ENCODE results near the gene RFX6. TPM values are rescaled to one million over a fixed set of nuclear protein-coding genes. Genes with fewer than 3 reads are reported as not detected.

Gene RFX6
- total RNA-seq, 4 donors from 2014 or later = not detected

DNA sequence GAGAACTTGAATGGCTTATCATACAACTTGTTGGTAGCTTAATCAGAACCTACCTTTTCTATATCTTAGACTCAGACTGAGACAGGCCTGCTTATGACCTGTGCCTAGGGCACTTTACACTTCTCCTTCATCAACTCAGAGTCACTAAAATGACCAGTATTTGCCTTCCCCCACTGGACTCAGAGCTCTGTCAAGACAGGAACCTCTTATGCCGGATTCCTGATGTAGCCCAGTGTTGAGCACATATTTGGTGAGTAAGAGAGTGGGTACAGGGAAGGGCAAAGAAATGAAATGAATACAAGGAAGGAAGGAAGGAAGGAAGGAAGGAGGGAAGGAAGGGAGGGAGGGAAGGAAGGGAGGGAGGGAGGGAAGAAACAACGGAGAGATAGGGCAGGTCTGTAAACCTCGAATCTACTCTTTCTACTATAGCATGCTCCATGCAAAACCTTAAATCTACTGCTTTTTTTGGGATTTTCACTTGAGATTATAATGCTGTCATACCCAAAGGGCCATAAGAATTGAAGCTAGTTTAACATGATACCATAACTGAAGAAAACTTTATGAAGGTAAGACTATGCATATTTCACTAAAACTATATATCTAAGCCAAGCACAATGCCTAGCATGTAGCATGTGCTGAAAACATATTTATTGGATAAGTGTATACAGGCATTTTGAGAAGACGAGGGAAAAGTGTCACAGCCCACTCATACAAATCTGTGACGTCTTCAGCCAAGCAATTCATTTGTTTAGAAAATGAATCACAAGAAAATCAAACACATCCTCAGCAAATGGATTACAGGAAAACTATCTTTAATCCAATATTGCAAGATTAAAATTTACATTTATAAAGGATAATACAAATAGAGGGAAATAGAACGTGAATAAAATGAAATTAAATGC, 89.9 kb downstream of the RFX6 start:
- H3K27ac ChIP-seq = no peak overlapping the region
- no peak for TF ChIP-seq POLR2A (IDR thresholded peaks at IDR 0.05)
- TF ChIP-seq, protein P1, sequence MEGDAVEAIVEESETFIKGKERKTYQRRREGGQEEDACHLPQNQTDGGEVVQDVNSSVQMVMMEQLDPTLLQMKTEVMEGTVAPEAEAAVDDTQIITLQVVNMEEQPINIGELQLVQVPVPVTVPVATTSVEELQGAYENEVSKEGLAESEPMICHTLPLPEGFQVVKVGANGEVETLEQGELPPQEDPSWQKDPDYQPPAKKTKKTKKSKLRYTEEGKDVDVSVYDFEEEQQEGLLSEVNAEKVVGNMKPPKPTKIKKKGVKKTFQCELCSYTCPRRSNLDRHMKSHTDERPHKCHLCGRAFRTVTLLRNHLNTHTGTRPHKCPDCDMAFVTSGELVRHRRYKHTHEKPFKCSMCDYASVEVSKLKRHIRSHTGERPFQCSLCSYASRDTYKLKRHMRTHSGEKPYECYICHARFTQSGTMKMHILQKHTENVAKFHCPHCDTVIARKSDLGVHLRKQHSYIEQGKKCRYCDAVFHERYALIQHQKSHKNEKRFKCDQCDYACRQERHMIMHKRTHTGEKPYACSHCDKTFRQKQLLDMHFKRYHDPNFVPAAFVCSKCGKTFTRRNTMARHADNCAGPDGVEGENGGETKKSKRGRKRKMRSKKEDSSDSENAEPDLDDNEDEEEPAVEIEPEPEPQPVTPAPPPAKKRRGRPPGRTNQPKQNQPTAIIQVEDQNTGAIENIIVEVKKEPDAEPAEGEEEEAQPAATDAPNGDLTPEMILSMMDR (IDR thresholded peaks at IDR 0.05) = no peak
- no peaks in the 10 kb centered on the region for H3K27me3 ChIP-seq
- no peak overlapping the region for H3K4me3 ChIP-seq (replicated peaks in 1 of 3)
- H3K4me1 ChIP-seq = no peaks in the 10 kb centered on the region
- 81 to 82% methylated on average over 6 of the region's 6 CpGs for WGBS, 2 donors
- intact Hi-C loops (cut with DNase I) = no loop called here
- no peaks in the 10 kb centered on the region for H3K9me3 ChIP-seq
- no peak for DNase-seq
- no peaks in the 10 kb centered on the region for H3K36me3 ChIP-seq

DNA sequence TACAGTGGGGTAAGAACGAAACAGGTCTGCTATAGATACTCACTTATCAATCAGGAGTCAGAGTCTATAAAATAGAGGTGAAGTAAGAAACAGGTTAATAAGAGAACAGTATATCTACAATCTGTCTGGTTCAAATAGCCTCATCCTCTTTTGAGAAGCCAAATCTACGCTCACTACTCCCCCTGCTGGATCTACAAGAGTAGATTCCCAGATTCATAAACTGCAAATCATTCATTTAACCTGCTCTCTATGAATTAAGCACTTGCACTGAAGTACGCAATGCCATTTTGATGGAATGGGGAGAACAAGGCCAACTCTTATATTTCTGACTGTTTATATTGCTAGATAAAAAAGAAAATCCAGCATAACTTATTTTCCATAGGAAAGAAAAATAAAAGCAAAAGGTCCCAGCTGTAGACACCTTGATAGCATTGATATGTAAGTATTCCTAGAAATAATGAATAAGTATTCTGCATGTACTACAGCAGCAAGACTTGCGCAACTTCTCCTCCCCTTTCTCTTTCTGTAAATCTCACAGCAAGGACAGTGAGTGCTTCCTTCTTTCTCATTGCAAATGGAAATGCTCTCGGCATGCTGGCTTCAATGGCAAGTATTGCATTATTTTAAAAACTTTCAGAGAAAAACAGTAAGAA, 92.3 kb downstream of the RFX6 start:
- intact Hi-C loops (cut with DNase I) = no loop called here
- WGBS, 2 donors = 36 to 37% methylated on average over 5 of the region's 5 CpGs
- peak in 1 of 2 donors; percentile 1 for DNase-seq
- Histone ChIP-seq H3K9me3 (no peaks in the 10 kb centered on the region), H3K27me3 (no peaks in the 10 kb centered on the region), H3K27ac (no peak overlapping the region), H3K4me3 (replicated peaks in 1 of 3) (no peak overlapping the region), H3K36me3 (no peaks in the 10 kb centered on the region), H3K4me1 (no peaks in the 10 kb centered on the region)
- TF ChIP-seq, protein P1 (IDR thresholded peaks at IDR 0.05) = peak in 4 of 6 experiments; percentile 9 to 63 (median 24)
- no peak for TF ChIP-seq POLR2A (IDR thresholded peaks at IDR 0.05)

DNA sequence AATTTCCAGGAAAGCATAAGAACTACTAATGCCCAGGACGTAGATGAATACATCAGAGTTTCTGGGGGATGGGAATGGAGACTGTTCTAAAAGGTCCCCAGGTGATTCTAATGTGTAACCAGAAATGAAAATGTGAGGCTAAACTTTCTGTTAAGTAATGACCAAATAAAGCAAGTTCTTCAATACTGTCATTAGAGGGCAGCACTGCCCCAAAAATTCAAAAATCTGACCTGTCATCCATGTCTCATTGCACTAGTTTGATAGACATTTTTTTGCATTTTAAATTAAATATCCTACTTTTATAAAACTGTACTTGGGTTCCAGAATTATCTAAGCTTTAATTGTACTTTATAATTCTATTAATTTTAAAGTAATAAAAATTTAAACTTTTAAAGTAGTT, 94.9 kb downstream of the RFX6 start:
- peak in 1 of 2 donors; percentile 13 for DNase-seq
- Histone ChIP-seq H3K4me3 (replicated peaks in 1 of 3) (no peak overlapping the region), H3K27ac (no peak overlapping the region), H3K9me3 (no peaks in the 10 kb centered on the region), H3K36me3 (no peaks in the 10 kb centered on the region), H3K27me3 (no peaks in the 10 kb centered on the region), H3K4me1 (no peaks in the 10 kb centered on the region)
- no peak for TF ChIP-seq POLR2A (IDR thresholded peaks at IDR 0.05)
- TF ChIP-seq, protein P1 (IDR thresholded peaks at IDR 0.05) = peak in 3 of 6 experiments; percentile 30 to 62 (median 50)
- WGBS, 2 donors = 0% methylated on average over 1 of the region's 1 CpG
- intact Hi-C loops (cut with DNase I) = no loop called here

DNA sequence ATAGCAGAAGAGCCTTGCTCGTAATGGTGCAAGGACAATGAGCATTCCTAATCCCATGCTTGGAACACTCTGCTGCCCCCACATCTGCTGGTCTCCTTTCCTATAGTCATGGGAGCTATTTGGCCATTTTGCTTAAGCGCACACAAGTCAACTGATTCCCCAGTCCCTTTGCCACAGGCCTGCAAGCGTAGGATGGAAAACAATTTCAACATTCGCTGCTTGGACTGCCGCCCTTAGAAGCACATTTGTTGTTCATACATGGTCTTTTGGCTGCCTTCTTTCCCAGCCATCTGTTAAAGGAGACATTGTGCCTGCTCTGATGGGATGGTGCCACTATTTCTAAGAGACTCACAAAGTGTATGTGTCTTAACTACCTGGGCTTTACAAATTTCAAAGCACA, 96.9 kb downstream of the RFX6 start:
- DNase-seq = no peak
- no peak overlapping the region for H3K4me3 ChIP-seq (replicated peaks in 1 of 3)
- H3K27ac ChIP-seq = no peak overlapping the region
- no peaks in the 10 kb centered on the region for H3K9me3 ChIP-seq
- H3K36me3 ChIP-seq = no peaks in the 10 kb centered on the region
- no peaks in the 10 kb centered on the region for H3K4me1 ChIP-seq
- intact Hi-C loops (cut with DNase I) = no loop called here
- no peak for TF ChIP-seq POLR2A (IDR thresholded peaks at IDR 0.05)
- TF ChIP-seq, protein P1 (IDR thresholded peaks at IDR 0.05) = no peak
- WGBS, 2 donors = 73 to 80% methylated on average over 5 of the region's 5 CpGs
- no peaks in the 10 kb centered on the region for H3K27me3 ChIP-seq

Measured in thyroid gland (tissue), 4 donors.